ENCODE results near the gene TOMM40L. TPM values are rescaled to one million over a fixed set of nuclear protein-coding genes. Genes with fewer than 3 reads are reported as not detected.
"Not testable (repeated sequence)": the region's sequence is repeated elsewhere in the genome, so short reads cannot be mapped to it uniquely, and the experiment has no call there.

The TOMM40L gene
- polyA plus RNA-seq, 1 donor from 2014 or later: 32.5 TPM

DNA sequence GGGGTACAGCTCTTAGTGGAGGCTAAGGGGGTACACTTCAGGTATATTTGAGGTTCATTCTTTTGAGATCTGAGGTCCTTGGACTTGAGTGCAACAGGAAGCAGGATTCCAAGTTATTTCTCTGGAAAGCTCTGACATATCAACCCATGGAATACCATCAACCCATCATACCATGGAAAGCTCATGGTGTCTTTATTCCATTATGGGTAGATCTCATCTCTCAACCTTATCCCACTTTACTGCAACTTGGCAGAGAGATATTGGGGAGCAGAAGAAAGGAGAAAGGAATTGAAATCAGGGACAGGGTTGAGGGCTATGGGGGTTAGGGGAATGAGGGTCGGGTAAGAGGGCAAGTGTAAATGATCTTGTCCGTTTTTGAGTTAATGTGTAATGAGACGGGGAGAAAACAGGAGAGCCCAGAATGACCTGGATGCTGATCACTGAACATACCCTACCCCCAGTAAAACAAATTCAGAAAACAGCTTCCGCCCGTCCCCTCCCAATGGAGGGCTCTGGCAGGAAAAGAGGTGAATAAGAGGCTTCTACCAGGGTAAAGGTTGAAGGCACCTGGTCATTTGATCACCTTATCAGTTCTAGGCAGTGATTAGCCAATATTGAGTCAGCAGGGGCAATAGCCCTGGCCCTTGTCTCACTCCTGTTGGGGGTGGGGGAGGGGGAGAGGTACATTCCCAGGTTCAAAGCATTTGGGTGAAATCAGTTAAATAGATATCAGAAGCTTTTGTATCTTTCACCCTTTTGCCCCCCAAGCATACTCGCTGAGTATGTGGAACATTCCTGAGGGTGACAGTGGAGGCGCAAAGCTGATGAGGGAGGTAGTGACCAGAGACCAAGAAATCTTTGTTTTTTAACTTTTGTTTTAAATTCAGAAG, 1.8 kb upstream of the TOMM40L start:
- no peak overlapping the region for H3K9ac ChIP-seq (ENCODE audit: low read length)
- no peaks in the 10 kb centered on the region for H3K36me3 ChIP-seq (ENCODE audit: insufficient read depth, low read length)
- no peak overlapping the region for H3K4me2 ChIP-seq (ENCODE audit: low read length)
- H3F3A ChIP-seq (ENCODE audit: insufficient read depth, low read length, poor library complexity, severe bottlenecking): no peaks in the 10 kb centered on the region
- no peak overlapping the region for H3K4me3 ChIP-seq (ENCODE audit: low read length)
- no peaks in the 10 kb centered on the region for H4K20me1 ChIP-seq (ENCODE audit: insufficient read depth)
- H3K27me3 ChIP-seq (ENCODE audit: insufficient read depth, low read depth, low read length): no peaks in the 10 kb centered on the region
- no peak overlapping the region for H2AFZ ChIP-seq (ENCODE audit: low read depth, low read length)
- peaks cover 2% of the 10 kb centered on the region for H3K79me2 ChIP-seq (replicated peaks; ENCODE audit: insufficient read depth, low read length)
- TF ChIP-seq EZH2 (IDR thresholded peaks at IDR 0.05; ENCODE audit: borderline replicate concordance, insufficient read depth, low read length, poor library complexity, severe bottlenecking): no peak
- no peak for TF ChIP-seq REST (IDR thresholded peaks at IDR 0.05; ENCODE audit: borderline replicate concordance)
- TF ChIP-seq EP300 (conservative IDR thresholded peaks at IDR 0.05; ENCODE audit: poor library complexity, severe bottlenecking): no peak
- no peak for TF ChIP-seq SMC3 (conservative IDR thresholded peaks at IDR 0.05; ENCODE audit: poor library complexity)
- no peaks in the 10 kb centered on the region for H3K9me2 ChIP-seq (ENCODE audit: insufficient read depth, low read length)
- no peaks in the 10 kb centered on the region for H3K9me3 ChIP-seq (ENCODE audit: low read length)
- no peak overlapping the region for H3K27ac ChIP-seq (ENCODE audit: low read length)

DNA sequence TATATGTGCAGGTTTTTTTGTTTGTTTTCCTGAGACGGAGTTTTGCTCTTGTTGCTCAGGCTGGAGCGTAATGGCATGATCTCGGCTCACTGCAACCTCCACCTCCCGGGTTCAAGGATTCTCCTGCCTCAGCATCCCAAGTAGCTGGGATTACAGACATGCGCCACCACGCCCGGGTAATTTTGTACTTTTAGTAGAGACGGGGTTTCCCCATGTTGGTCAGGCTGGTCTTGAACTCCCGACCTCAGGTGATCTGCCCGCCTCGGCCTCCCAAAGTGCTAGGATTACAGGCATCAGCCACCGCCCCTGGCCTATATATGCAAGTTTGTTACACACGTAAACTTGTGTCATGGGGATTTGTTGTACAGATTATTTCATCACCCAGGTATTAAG, 1.2 kb upstream of the TOMM40L start:
- not testable (repeated sequence) for H3K27me3 ChIP-seq (ENCODE audit: insufficient read depth, low read depth, low read length); H3K4me3 ChIP-seq (ENCODE audit: low read length); H3K4me2 ChIP-seq (ENCODE audit: low read length); H3K9ac ChIP-seq (ENCODE audit: low read length); H3K9me2 ChIP-seq (ENCODE audit: insufficient read depth, low read length); H3K9me3 ChIP-seq (ENCODE audit: low read length); H3K27ac ChIP-seq (ENCODE audit: low read length); H3F3A ChIP-seq (ENCODE audit: insufficient read depth, low read length, poor library complexity, severe bottlenecking); H3K79me2 ChIP-seq (replicated peaks; ENCODE audit: insufficient read depth, low read length); H4K20me1 ChIP-seq (ENCODE audit: insufficient read depth); H3K36me3 ChIP-seq (ENCODE audit: insufficient read depth, low read length); H2AFZ ChIP-seq (ENCODE audit: low read depth, low read length)

- Histone ChIP-seq H3K4me2 (ENCODE audit: low read length) (no peak overlapping the region), H3K27ac (ENCODE audit: low read length) (peak overlapping the region; percentile 21)
Measured at GRCh38 chr1:161225178-161225533, 704 bp upstream of the TOMM40L start.

More at GRCh38 chr1:161225178-161225533, 704 bp upstream of the TOMM40L start:
- no peak overlapping the region for H3K9ac ChIP-seq (ENCODE audit: low read length)
- H4K20me1 ChIP-seq (ENCODE audit: insufficient read depth): no peaks in the 10 kb centered on the region
- H3K9me3 ChIP-seq (ENCODE audit: low read length): no peaks in the 10 kb centered on the region
- peaks cover 2% of the 10 kb centered on the region for H3K79me2 ChIP-seq (replicated peaks; ENCODE audit: insufficient read depth, low read length)
- no peaks in the 10 kb centered on the region for H3K36me3 ChIP-seq (ENCODE audit: insufficient read depth, low read length)
- H3K9me2 ChIP-seq (ENCODE audit: insufficient read depth, low read length): no peaks in the 10 kb centered on the region
- TF ChIP-seq RAD21 (conservative IDR thresholded peaks at IDR 0.05) (no peak), SMC3 (conservative IDR thresholded peaks at IDR 0.05; ENCODE audit: poor library complexity) (no peak), MXI1 (conservative IDR thresholded peaks at IDR 0.05; ENCODE audit: poor library complexity, severe bottlenecking) (no peak), REST (IDR thresholded peaks at IDR 0.05; ENCODE audit: borderline replicate concordance) (no peak), EZH2 (IDR thresholded peaks at IDR 0.05; ENCODE audit: borderline replicate concordance, insufficient read depth, low read length, poor library complexity, severe bottlenecking) (no peak), EP300 (conservative IDR thresholded peaks at IDR 0.05; ENCODE audit: poor library complexity, severe bottlenecking) (no peak), TAF1 (IDR thresholded peaks at IDR 0.05; ENCODE audit: low read depth) (no peak), POLR2AphosphoS5 (IDR thresholded peaks at IDR 0.05) (no peak)
- TF ChIP-seq, protein P1, sequence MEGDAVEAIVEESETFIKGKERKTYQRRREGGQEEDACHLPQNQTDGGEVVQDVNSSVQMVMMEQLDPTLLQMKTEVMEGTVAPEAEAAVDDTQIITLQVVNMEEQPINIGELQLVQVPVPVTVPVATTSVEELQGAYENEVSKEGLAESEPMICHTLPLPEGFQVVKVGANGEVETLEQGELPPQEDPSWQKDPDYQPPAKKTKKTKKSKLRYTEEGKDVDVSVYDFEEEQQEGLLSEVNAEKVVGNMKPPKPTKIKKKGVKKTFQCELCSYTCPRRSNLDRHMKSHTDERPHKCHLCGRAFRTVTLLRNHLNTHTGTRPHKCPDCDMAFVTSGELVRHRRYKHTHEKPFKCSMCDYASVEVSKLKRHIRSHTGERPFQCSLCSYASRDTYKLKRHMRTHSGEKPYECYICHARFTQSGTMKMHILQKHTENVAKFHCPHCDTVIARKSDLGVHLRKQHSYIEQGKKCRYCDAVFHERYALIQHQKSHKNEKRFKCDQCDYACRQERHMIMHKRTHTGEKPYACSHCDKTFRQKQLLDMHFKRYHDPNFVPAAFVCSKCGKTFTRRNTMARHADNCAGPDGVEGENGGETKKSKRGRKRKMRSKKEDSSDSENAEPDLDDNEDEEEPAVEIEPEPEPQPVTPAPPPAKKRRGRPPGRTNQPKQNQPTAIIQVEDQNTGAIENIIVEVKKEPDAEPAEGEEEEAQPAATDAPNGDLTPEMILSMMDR (IDR thresholded peaks at IDR 0.05; ENCODE audit: poor library complexity, severe bottlenecking): no peak
- H3K4me3 ChIP-seq (ENCODE audit: low read length): no peak overlapping the region
- H3K27me3 ChIP-seq (ENCODE audit: insufficient read depth, low read depth, low read length): no peaks in the 10 kb centered on the region
- no peaks in the 10 kb centered on the region for H3F3A ChIP-seq (ENCODE audit: insufficient read depth, low read length, poor library complexity, severe bottlenecking)
- peak overlapping the region; percentile 22 for H2AFZ ChIP-seq (ENCODE audit: low read depth, low read length)
